PFSK-1 (cell line): ENCODE results near the gene CCDC51.

Source experiments
- FOXP2 ChIP-seq: optimal IDR thresholded peaks from 2 replicates; pipeline ENCODE3; 2011; ENCODE audit warnings: borderline replicate concordance, control low read depth, inconsistent platforms; ENCODE audit not compliant: insufficient read depth; ENCODE audit errors: extremely low read length, extremely low read depth
- POLR2AphosphoS5 ChIP-seq: IDR thresholded peaks from 2 replicates; pipeline ENCODE4 v1.6.1; 2012; ENCODE audit warnings: low read depth, mild to moderate bottlenecking, control low read depth, low read length, moderate library complexity
- REST ChIP-seq, 2 experiments: IDR thresholded peaks; 2 replicates each; pipeline versions ENCODE4 v1.6.1 to v1.8.0; 2011 to 2012; ENCODE audit warnings: low read depth in 2 of 2, low read length in 2 of 2, control low read depth in 1 of 2, inconsistent platforms in 1 of 2, mild to moderate bottlenecking in 1 of 2, moderate library complexity in 1 of 2; ENCODE audit not compliant: insufficient read depth in 1 of 2
- SIN3A ChIP-seq: IDR thresholded peaks from 2 replicates; pipeline ENCODE4 v1.6.1; 2012; ENCODE audit warnings: mild to moderate bottlenecking, low read length, moderate library complexity, borderline replicate concordance; ENCODE audit not compliant: insufficient read depth
- TAF1 ChIP-seq: IDR thresholded peaks from 2 replicates; pipeline ENCODE4 v1.6.1; 2012; ENCODE audit warnings: low read length, control low read depth, borderline replicate concordance; ENCODE audit not compliant: insufficient read depth

CCDC51 gene

GRCh38 chr3:48397767-48398681, 41.9 kb downstream of the CCDC51 start:
- TF ChIP-seq SIN3A, result no peak
- TF ChIP-seq POLR2AphosphoS5, result no peak
- no peak for TF ChIP-seq REST (IDR thresholded peaks at IDR 0.05; ENCODE audit: insufficient read depth in 1 of 2, low read depth in 2 of 2, low read length in 2 of 2)
- no peak for TF ChIP-seq FOXP2
- TF ChIP-seq TAF1, result no peak

GRCh38 chr3:48395714-48396113, 44.2 kb downstream of the CCDC51 start:
- TF ChIP-seq REST (IDR thresholded peaks at IDR 0.05; ENCODE audit: insufficient read depth in 1 of 2, low read depth in 2 of 2, low read length in 2 of 2), result no peak
- TF ChIP-seq TAF1, result no peak
- TF ChIP-seq POLR2AphosphoS5, result no peak
- TF ChIP-seq SIN3A, result no peak
- TF ChIP-seq FOXP2, result no peak

GRCh38 chr3:48394391-48394790, 45.5 kb downstream of the CCDC51 start:
- TF ChIP-seq TAF1, result no peak

- TF ChIP-seq TAF1 (no peak), REST (IDR thresholded peaks at IDR 0.05; ENCODE audit: insufficient read depth in 1 of 2, low read depth in 2 of 2, low read length in 2 of 2) (no peak), SIN3A (no peak), POLR2AphosphoS5 (no peak), FOXP2 (no peak)
Measured at GRCh38 chr3:48388966-48389365, 51.0 kb downstream of the CCDC51 start.

GRCh38 chr3:48387634-48388033, 52.3 kb downstream of the CCDC51 start:
- TF ChIP-seq POLR2AphosphoS5 (no peak), REST (IDR thresholded peaks at IDR 0.05; ENCODE audit: insufficient read depth in 1 of 2, low read depth in 2 of 2, low read length in 2 of 2) (no peak), SIN3A (no peak), FOXP2 (no peak)
